Measurements from ENCODE around the gene PCK2.

DNA sequence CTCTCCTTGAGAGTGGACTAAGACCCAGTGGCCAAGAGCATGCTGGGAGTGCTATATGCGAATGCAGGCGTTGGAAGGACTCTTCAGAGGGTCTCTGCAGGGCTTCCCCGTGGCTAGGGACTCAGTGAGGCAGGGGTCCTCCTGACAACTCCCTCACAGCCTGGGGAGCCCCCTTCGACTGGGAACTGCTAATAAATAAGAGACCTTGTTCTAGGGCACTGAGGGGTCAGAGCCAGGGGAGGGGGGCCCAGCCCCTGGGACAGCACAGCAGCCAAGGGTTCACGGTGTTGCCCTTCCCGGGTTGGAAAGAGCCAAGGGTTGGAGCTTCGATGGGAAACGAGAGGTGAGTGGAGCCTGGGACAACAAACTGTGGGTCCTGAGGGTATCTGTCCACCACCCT, 28.7 kb upstream of the PCK2 start:
- TF ChIP-seq, protein P1, sequence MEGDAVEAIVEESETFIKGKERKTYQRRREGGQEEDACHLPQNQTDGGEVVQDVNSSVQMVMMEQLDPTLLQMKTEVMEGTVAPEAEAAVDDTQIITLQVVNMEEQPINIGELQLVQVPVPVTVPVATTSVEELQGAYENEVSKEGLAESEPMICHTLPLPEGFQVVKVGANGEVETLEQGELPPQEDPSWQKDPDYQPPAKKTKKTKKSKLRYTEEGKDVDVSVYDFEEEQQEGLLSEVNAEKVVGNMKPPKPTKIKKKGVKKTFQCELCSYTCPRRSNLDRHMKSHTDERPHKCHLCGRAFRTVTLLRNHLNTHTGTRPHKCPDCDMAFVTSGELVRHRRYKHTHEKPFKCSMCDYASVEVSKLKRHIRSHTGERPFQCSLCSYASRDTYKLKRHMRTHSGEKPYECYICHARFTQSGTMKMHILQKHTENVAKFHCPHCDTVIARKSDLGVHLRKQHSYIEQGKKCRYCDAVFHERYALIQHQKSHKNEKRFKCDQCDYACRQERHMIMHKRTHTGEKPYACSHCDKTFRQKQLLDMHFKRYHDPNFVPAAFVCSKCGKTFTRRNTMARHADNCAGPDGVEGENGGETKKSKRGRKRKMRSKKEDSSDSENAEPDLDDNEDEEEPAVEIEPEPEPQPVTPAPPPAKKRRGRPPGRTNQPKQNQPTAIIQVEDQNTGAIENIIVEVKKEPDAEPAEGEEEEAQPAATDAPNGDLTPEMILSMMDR (IDR thresholded peaks at IDR 0.05; ENCODE audit: poor library complexity, severe bottlenecking) = no peak
- TF ChIP-seq POLR2AphosphoS5 (IDR thresholded peaks at IDR 0.05) = no peak

All from neural cell (in vitro differentiated cells).